Colonic mucosa (tissue), 4 donors: ENCODE results near the gene F10. TPM values are rescaled to one million over a fixed set of nuclear protein-coding genes. Genes with fewer than 3 reads are reported as not detected.

ENCODE experiments used
- DNase-seq: peaks from one replicate; pipeline ENCODE4 v3.0.0-alpha.2; 2020
- H3K27ac ChIP-seq: fragments of 200-600 bp; one replicate; pipeline ENCODE4 v1.8.0; 2021
- H3K27me3 ChIP-seq: fragments of 200-600 bp; one replicate; pipeline ENCODE4 v1.8.0; 2021
- H3K36me3 ChIP-seq: fragments of 200-600 bp; one replicate; pipeline ENCODE4 v1.8.0; 2021
- H3K4me1 ChIP-seq: fragments of 200-600 bp; one replicate; pipeline ENCODE4 v1.8.0; 2021; ENCODE audit warnings: mild to moderate bottlenecking
- H3K4me3 ChIP-seq: fragments of 200-600 bp; one replicate; pipeline ENCODE4 v1.8.0; 2021
- H3K9ac ChIP-seq, 2 donors: one replicate each; pipeline ENCODE4 v1.7.0; 2013; ENCODE audit warnings: control low read depth in 2 of 2, low read depth in 2 of 2, low read length in 2 of 2
- H3K9me3 ChIP-seq: fragments of 200-600 bp; one replicate; pipeline ENCODE4 v1.8.0; 2021
- intact Hi-C: fragments of 100-400 bp; cut with DNase I; formaldehyde crosslinking; loops from one replicate; pipeline ENCODE4 v1.14.1; 2022
- total RNA-seq, 2 donors: library from RNA; stranded (reverse); fragmentation: NEBNext Ultra II Directional in 1 of 2; extraction: Animal tissue kit (Norgen Biotek cat#: 25700) in 1 of 2; gene quantifications; one replicate each; pipeline ENCODE4 v1.2.1, GENCODE V29; 2021
- TF ChIP-seq, protein P1 (sequence below): fragments of 200-600 bp; IDR thresholded peaks from one replicate; pipeline ENCODE4 v1.8.0; 2022; ENCODE audit warnings: antibody characterized with exemption, mild to moderate bottlenecking
- donor health status: healthy.
- donor health status: DM: no; HTN: no; CAD: no.
- donor health status: DM: no; HTN: no; CAD: no.

The F10 gene
- total RNA-seq, 2 donors from 2014 or later = 1.5 to 4.1 TPM

DNA sequence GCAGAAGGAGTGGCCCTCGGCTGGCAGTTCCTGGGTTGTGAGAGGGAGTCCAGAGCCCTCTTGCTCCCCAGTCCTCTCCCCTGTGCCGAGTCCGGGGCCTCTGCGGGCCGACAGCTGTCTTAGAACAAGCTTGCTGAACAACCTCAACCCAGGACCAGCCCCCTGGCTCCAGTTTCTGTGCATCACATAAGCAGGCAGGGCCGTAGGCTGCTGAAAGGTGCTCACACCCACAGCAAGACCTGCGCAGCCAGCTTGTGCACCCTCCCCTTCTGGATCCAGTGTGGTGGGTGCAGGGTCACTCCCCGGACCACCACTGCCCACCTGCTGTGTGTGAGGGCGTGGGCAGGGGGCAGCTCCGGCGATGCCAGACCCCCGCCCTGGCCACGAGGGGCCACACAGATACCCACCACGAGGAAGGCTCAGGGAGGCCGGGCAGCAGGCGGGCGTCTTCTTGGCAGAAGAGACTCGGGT lies 42.2 kb upstream of the F10 start:
- no peak overlapping the region for H3K27ac ChIP-seq
- no peaks in the 10 kb centered on the region for H3K36me3 ChIP-seq
- TF ChIP-seq, protein P1, sequence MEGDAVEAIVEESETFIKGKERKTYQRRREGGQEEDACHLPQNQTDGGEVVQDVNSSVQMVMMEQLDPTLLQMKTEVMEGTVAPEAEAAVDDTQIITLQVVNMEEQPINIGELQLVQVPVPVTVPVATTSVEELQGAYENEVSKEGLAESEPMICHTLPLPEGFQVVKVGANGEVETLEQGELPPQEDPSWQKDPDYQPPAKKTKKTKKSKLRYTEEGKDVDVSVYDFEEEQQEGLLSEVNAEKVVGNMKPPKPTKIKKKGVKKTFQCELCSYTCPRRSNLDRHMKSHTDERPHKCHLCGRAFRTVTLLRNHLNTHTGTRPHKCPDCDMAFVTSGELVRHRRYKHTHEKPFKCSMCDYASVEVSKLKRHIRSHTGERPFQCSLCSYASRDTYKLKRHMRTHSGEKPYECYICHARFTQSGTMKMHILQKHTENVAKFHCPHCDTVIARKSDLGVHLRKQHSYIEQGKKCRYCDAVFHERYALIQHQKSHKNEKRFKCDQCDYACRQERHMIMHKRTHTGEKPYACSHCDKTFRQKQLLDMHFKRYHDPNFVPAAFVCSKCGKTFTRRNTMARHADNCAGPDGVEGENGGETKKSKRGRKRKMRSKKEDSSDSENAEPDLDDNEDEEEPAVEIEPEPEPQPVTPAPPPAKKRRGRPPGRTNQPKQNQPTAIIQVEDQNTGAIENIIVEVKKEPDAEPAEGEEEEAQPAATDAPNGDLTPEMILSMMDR = no peak
- no peaks in the 10 kb centered on the region for H3K27me3 ChIP-seq
- intact Hi-C loops = no loop called here
- H3K9me3 ChIP-seq = no peaks in the 10 kb centered on the region
- no peak overlapping the region for H3K4me3 ChIP-seq
- DNase-seq = no peak
- H3K9ac ChIP-seq = no peak overlapping the region
- H3K4me1 ChIP-seq = no peaks in the 10 kb centered on the region

DNA sequence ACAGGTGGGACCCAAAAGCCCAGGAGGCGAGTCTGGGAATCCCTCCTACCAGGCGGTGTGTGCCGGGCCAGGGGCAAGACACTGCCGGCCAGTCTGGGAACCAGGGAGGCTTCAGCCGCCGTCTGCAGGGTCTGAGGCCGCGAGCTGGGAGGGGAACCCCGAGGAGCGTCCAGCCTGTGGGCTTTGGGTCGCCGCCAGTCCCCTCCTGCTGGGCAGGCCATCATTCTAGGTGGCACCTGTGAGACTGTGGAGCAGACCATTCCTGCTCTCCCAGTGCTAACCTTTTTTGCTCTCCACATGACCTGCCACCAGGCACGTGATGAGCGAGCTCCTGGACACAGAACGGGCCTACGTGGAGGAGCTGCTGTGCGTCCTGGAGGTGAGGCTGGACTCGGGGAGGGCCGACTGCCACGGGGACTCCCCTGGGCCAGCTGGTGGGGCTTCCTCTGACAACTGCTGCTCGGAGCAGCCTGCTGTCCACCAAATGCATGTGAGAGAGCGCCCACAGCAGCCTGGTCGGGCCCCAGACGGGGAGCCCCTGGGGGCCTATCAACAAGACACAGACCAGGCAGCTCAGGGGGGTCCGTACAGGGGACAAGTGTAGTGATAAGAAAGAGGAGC lies 41.6 kb upstream of the F10 start:
- no peak overlapping the region for H3K27ac ChIP-seq
- no peaks in the 10 kb centered on the region for H3K4me1 ChIP-seq
- no peak overlapping the region for H3K9ac ChIP-seq
- no peaks in the 10 kb centered on the region for H3K27me3 ChIP-seq
- no peak overlapping the region for H3K4me3 ChIP-seq
- DNase-seq = no peak
- TF ChIP-seq, protein P1 = no peak
- intact Hi-C loops = no loop called here
- no peaks in the 10 kb centered on the region for H3K36me3 ChIP-seq
- H3K9me3 ChIP-seq = no peaks in the 10 kb centered on the region

DNA sequence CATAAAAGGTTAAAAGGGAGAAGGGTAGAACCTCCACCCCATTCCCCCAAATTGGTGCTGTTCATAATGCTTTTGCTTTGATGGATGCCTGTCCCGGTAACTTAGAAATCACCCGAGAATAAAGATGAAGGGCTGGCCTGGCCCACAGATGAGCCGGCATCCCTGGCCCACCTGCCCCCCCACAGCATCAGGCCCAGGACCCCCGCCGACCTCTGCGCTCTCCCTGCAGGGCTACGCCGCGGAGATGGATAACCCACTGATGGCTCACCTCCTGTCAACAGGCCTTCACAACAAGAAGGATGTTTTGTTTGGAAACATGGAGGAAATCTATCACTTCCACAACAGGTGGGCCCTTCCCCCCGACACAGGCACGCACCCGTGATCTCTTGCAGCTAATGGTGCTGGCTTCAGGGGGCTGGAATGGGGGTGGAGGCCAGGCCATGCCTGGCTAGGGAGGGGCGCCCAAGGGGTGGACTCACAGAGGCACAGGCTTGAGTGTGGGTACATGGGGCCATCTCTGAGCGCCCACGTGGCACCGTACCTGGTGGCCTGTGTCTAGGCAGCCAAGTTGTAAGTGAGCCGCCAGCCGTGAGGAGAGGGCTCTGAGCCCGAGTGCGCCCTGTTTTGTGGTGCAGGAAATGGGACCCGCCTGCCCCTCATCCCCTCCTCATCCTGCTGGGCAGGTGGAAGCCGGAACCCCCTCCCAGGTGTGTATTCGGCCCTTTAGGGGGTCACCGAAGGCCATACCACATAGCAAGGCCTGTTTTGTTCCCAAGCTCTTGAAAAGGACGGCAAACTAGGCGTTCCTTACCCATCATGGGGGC lies 40.2 kb upstream of the F10 start:
- no peaks in the 10 kb centered on the region for H3K27me3 ChIP-seq
- no peak for DNase-seq
- intact Hi-C loops = no loop called here

DNA sequence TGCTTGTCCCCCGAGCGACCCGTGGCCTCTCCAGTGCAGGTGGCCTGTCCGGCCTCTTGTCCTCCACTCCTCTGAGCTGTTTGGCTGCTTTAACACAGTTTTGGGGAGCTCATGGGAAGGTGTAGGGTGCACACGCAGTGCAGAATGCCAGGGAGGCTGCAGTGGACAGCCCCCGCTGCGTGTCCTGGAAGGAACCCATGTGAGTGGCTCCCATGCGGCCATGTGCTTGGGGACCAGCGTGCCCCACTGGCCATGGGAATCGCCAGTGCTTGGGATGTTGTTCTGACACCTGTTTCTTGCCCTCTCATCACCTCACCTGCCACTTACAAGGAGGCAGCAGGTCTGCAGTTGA lies 39.6 kb upstream of the F10 start:
- no peaks in the 10 kb centered on the region for H3K27me3 ChIP-seq
- TF ChIP-seq, protein P1 = no peak
- no peak overlapping the region for H3K4me3 ChIP-seq
- H3K27ac ChIP-seq = no peak overlapping the region
- DNase-seq = no peak
- H3K4me1 ChIP-seq = no peaks in the 10 kb centered on the region
- intact Hi-C loops = no loop called here
- no peaks in the 10 kb centered on the region for H3K9me3 ChIP-seq
- no peak overlapping the region for H3K9ac ChIP-seq
- no peaks in the 10 kb centered on the region for H3K36me3 ChIP-seq

More for the DNA sequence above, 40.2 kb upstream of the F10 start:
- TF ChIP-seq, protein P1 = no peak
- Histone ChIP-seq H3K9ac (no peak overlapping the region), H3K9me3 (no peaks in the 10 kb centered on the region), H3K4me1 (no peaks in the 10 kb centered on the region), H3K27ac (no peak overlapping the region), H3K36me3 (no peaks in the 10 kb centered on the region), H3K4me3 (no peak overlapping the region)

DNA sequence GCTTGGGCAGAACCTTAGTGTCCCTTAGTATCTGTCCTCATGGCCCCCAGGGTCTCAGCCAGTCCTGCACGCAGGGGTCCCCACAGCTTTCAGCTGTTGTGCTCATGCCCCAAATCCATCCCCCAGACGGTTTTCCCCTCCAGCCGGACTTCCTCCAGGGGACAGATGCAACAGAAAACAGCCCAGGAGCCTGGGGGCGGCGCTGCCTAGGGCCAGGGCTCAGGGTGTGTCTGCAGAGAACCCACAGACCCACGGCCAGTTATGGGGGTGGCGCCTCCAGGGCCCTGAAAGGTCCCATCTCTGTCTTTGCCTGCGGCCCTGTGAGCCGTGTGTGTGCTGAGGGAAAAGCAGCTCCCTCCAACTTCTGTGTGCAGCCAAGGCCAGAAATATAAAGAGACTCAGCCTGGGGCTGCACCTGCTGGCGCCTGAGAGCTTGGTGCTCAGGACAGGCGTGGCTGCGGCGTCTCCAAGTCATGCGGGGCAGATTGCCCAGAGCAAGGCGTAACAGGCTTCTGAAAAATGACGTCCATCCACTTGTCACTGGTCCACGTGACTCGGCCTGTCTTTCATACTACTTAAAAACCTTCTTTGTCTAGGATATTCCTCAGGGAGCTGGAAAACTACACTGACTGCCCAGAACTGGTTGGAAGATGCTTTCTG lies 39.1 kb upstream of the F10 start:
- no peaks in the 10 kb centered on the region for H3K27me3 ChIP-seq
- no peaks in the 10 kb centered on the region for H3K9me3 ChIP-seq
- H3K36me3 ChIP-seq = no peaks in the 10 kb centered on the region
- no peak overlapping the region for H3K27ac ChIP-seq
- intact Hi-C loops = no loop called here
- DNase-seq = no peak
- TF ChIP-seq, protein P1 = no peak
- no peak overlapping the region for H3K9ac ChIP-seq
- no peak overlapping the region for H3K4me3 ChIP-seq
- H3K4me1 ChIP-seq = no peaks in the 10 kb centered on the region
